Left cardiac atrium (tissue), 4 donors: ENCODE measurements around the gene EIF4E3. TPM values are rescaled to one million over a fixed set of nuclear protein-coding genes. Genes with fewer than 3 reads are reported as not detected.

Experiments
- ATAC-seq, 2 donors: fragments of 200-7000 bp; cut with Tn5 transposase; one replicate each; pipeline ENCODE4 v1.9.1; 2020; ENCODE audit warnings: mild to moderate bottlenecking in 2 of 2, moderate library complexity in 2 of 2
- DNase-seq: peaks from one replicate; pipeline ENCODE4 v3.0.0-alpha.2; 2020
- intact Hi-C, 2 donors: fragments of 100-400 bp; cut with DNase I; formaldehyde crosslinking; loops; one replicate each; pipeline versions ENCODE4 v1.14.1 to v1.15.1; 2022 to 2023
- total RNA-seq, 2 donors: library from RNA; stranded (reverse); fragmentation: NEBNext Ultra II Directional; extraction: Animal tissue kit (Norgen Biotek cat#: 25700); gene quantifications; one replicate each; pipeline ENCODE4 v1.2.1, GENCODE V29; 2021
- donor health status: DM: no; HTN: yes; CAD: no.
- donor health status: DM: no; HTN: yes; CAD: no; lungs with severe emphysema.
- donor health status: DM: yes; HTN: yes; CAD: no.
- donor health status: Dilated cardiomyopathy.

Gene EIF4E3
- total RNA-seq, 2 donors from 2014 or later, result 40.0 to 45.8 TPM

DNA sequence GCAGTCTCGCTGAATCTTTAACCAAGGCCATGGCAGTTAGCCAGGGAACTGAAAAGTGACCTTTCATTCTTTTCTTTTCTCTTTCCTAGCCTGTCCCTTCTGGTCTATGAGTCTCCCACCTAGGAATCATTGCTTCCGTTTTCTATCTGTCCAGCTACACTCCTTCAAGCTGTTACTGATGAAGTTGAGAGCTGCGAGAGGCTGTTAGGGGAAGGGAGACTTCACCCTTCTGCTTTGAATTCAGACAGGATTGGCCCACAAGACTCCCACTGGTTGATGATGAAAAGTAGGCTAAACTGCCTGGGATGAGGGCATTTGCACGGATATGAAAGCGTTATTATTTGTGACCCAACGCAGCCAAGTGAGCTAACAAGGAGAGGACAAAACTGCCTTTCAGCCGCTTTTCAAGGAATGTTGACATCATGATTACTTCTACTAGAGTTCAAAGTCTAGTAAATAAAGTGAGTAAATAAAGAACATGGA lies 30.2 kb downstream of the EIF4E3 start:
- ATAC-seq, result no peak
- DNase-seq, result no peak
- intact Hi-C loops, result no loop called here

- no peak for DNase-seq
- ATAC-seq, result peak in 1 of 2 donors; percentile 18
- intact Hi-C loops, result no loop called here
Observed at GRCh38 chr3:71694358-71694999, 30.7 kb downstream of the EIF4E3 start.

- intact Hi-C loops, result no loop called here
- peak in 1 of 2 donors; percentile 43 for ATAC-seq
- no peak for DNase-seq
Observed at GRCh38 chr3:71693641-71694040, 31.6 kb downstream of the EIF4E3 start.

GRCh38 chr3:71692139-71692538 lies 33.1 kb downstream of the EIF4E3 start:
- no peak for ATAC-seq
- no peak for DNase-seq
- intact Hi-C loops, result no loop called here

- DNase-seq (no peak), ATAC-seq (peak; percentile 62 to 75)
- intact Hi-C loops, result no loop called here
Observed at GRCh38 chr3:71690341-71690841, 34.8 kb downstream of the EIF4E3 start.

DNA sequence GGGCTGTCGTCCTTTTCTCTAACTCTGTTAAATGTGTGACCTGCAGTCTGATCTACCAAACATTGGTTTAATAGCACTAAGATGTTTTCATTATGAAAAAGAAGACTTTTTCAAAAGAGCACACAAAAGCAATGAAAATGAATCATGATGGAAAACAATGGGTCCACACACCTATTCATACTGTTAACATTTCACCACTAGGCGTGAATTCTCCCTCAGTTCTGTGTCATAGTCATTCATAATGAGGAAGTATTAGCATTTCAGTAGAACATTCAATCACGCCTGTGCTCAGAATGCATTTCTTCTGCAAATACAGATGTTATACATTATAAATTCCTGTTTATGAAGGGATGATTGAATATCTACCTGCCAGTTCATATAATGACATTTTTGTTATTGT lies 35.9 kb downstream of the EIF4E3 start:
- DNase-seq (no peak), ATAC-seq (no peak)
- intact Hi-C loops, result no loop called here

GRCh38 chr3:71688121-71688520 lies 37.1 kb downstream of the EIF4E3 start:
- intact Hi-C loops, result no loop called here
- DNase-seq, result no peak
- no peak for ATAC-seq

GRCh38 chr3:71685686-71686085 lies 39.5 kb downstream of the EIF4E3 start:
- intact Hi-C loops, result no loop called here

DNA sequence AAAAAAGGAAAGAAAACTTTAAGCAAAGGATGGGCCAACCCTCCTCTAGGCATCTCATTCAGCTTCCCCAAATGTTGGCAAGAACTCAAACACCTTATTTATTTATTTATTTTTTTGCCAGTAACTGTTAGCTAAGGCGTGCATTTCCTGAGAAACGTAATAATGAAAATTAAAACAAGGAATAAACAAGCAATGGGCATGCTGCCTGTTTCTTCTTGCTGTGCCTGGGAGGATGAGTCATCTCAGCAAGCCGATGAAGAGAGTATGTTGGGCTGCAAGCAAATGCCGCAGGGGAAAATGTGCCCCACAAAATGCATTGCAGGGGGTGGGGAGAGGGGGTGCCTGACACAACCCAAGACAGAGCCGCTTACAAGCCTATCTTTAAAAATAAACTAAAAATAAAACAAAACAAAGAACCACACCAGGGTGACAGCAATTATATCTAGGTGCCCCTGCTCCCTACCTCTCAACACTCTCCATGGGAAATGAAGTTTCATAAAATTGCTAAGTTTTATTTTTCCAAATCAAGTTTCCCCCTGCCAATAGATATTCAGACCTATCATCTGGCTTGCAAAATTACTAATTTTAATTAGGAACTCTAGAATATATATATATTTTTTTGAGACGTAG lies 40.3 kb downstream of the EIF4E3 start:
- peak; percentile 48 to 66 for ATAC-seq
- intact Hi-C loops, result no loop called here
- DNase-seq, result no peak

More at GRCh38 chr3:71685686-71686085, 39.5 kb downstream of the EIF4E3 start:
- DNase-seq (no peak), ATAC-seq (no peak)

DNA sequence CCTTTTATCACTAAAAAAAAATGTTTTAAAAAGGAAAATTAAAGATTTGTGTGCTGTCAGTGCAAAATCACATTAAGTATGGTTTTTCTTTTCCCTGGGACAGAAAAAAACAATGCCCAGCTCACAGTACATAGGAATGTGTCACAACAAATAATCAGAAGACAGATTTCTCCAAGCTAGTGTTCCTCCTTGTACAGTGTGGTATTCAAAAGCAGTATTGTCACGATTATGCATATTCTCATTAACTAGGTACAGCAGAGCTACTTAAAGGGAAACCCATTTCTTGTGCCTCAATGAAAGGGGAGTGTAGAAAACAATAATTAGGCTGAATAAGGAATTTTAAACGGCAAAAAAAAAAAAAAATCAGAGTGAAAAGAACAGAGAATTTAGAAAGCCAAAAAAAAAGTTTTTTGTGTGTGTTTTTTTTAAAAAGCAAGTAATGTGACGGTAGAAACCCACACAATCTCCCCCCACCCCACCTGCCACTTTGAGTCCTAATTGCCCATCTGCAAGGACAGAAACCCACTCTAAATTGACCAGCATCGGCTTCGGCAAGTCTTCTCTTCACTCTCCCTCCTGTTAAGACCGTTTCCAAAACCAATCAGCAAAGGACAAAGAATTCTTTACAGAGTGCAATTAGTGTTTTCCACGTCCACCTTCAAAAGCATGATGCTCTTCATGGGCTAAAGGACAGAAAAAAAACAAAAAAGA lies 41.0 kb downstream of the EIF4E3 start:
- intact Hi-C loops, result no loop called here
- ATAC-seq (no peak), DNase-seq (no peak)

DNA sequence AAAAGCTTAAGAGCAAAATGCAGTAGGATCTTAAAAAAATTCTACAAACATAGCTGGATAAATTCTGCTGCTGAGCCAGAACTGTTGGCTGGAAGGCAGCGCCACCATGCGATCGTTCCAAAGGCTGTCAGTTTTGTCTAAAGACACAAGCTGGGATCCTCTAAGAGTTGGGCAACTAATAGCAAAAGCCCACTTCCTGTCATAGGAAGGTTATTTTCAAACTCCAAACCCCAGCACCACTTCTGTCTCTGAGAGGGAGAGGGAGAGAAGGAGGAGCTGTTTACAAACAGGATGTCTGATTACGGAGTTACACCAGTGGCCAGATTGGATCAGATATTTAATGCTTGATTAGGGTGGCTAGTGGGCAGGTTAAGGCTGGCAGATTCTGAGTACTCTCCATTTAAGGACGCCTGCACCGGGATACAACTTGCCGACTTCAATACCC lies 44.0 kb downstream of the EIF4E3 start:
- intact Hi-C loops, result no loop called here
- DNase-seq (peak; percentile 38), ATAC-seq (peak; percentile 64 to 78)

GRCh38 chr3:71680603-71681002 lies 44.6 kb downstream of the EIF4E3 start:
- intact Hi-C loops, result no loop called here
- DNase-seq (no peak), ATAC-seq (peak in 1 of 2 donors; percentile 71)

DNA sequence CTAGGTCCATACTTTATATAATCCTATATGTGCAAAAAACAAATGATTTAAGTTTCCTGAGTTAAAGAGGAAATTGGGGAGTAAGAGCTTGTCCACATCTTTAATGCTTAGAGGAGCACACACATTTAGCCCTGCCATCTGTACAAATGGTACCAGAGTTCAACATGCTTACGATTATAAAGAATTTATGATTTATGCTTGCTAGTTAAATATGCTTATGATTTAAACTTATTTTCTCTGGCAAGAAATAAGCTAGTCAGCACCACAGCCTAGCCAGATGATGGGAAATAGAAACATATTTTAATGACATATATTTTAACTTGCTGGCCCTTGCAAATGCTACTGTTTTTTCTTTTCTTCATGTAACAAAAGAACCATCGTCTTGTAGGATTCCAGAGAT lies 48.3 kb downstream of the EIF4E3 start:
- ATAC-seq (no peak), DNase-seq (no peak)
- intact Hi-C loops, result no loop called here

GRCh38 chr3:71673486-71673885 lies 51.7 kb downstream of the EIF4E3 start:
- no peak for ATAC-seq
- intact Hi-C loops, result no loop called here

DNA sequence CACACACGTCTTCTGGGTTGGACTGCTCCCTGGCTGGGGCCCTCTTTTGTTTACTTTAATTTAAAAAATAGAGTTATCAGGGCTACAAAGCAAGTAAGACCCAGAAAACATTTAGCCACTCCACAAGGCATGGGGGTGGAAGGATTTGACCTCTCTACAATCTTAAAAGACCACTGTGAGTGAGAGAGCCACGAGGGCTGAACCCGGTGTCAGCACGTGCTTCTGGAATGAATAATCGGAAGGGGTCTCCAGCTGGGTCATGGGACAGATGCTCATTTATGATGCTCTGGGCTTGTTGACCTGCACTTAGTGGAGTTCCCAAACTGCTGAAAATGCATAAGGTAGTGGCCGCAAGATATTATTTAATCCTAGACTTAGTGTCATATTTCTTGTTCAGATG lies 52.4 kb downstream of the EIF4E3 start:
- ATAC-seq, result no peak
- intact Hi-C loops, result no loop called here

More at GRCh38 chr3:71673486-71673885, 51.7 kb downstream of the EIF4E3 start:
- DNase-seq, result no peak

GRCh38 chr3:71672340-71672739 lies 52.9 kb downstream of the EIF4E3 start:
- ATAC-seq, result no peak
- intact Hi-C loops, result no loop called here
- no peak for DNase-seq

More for the DNA sequence above, 52.4 kb downstream of the EIF4E3 start:
- DNase-seq, result no peak

DNA sequence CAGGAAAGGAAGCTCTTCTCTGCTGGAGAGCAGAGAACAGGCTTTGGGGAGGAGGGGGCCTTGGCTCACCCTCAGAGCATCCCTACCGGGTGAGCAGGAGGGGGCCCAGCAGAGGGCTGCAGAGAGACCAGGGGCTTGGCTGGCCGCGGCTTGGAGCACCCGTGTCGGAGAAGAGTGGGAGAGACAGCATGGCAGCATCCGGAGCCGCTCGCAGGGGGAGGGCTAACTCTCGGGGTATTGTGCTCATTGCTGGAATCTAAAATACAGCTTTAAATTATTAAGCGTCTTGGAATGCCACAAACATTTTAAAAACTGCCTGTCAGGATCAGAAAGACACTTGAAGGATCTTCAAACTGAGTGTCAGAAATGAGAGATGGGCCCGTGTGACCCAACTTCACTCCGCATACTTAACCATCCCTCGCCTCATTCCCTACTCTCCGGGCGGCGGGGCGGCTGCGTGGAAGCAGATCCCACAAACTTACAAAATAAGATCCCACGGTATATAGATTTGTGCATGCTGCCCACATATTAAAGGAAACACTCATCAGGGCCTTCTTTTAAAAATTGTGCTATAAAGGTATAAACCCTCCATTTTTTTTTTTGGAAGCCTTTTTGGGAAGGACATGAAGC lies 53.9 kb downstream of the EIF4E3 start:
- DNase-seq (no peak), ATAC-seq (no peak)
- intact Hi-C loops, result no loop called here

- intact Hi-C loops, result no loop called here
- no peak for ATAC-seq
- DNase-seq, result no peak
Observed at GRCh38 chr3:71662568-71662967, 62.6 kb downstream of the EIF4E3 start.

DNA sequence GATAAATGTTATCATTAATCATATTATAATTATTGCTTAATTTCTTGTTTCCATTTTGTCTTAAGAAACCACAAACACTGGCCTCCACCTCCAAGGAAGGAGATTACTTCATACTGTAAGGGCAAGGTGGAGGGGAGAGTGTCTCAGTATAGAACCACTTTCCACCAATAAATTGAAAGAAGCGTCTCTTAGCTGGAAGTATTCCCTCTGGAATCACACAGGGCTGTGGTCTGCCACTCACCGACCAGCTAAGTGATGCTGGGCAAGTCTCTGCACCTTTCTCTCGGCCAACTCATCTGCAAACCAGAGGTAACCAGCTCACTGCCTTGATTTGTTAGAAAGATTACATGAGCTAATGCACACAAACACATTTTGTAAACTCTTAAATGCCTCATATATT lies 63.1 kb downstream of the EIF4E3 start:
- intact Hi-C loops, result no loop called here
- no peak for DNase-seq
- ATAC-seq, result no peak
